ENCODE measurements around the gene STARD5.

GRCh38 chr15:81274931-81275707 lies 48.8 kb downstream of the STARD5 start:
- TF ChIP-seq CTCF (IDR thresholded peaks at IDR 0.05) (peak; percentile 74 to 85 (median 78)), POLR2A (IDR thresholded peaks at IDR 0.05) (no peak), POLR2AphosphoS5 (IDR thresholded peaks at IDR 0.05) (peak in 1 of 4 donors; percentile 1)
